Measurements from ENCODE around the gene FOXN3.

FOXN3 gene

GRCh38 chr14:89371585-89372511, 45.2 kb downstream of the FOXN3 start:
- DNase-seq: peak in 1 of 42 donors; percentile 5
- intact Hi-C loops (cut with DNase I): no loop called here

- peak in 1 of 42 donors; percentile 3 for DNase-seq
- intact Hi-C loops (cut with DNase I): no loop called here
These were observed 46.3 kb downstream of the FOXN3 start for GRCh38 chr14:89370781-89371180.

- intact Hi-C loops (cut with DNase I): no loop called here
- peak in 1 of 42 donors; percentile 5 for DNase-seq
These were observed 46.7 kb downstream of the FOXN3 start for GRCh38 chr14:89370381-89370780.

- no peak for DNase-seq
- intact Hi-C loops (cut with DNase I): no loop called here
These were observed 47.4 kb downstream of the FOXN3 start for GRCh38 chr14:89369656-89370055.

- intact Hi-C loops (cut with DNase I): no loop called here
- DNase-seq: no peak
These were observed 48.2 kb downstream of the FOXN3 start for GRCh38 chr14:89368490-89369477.

- DNase-seq: no peak
- intact Hi-C loops (cut with DNase I): no loop called here
These were observed 49.3 kb downstream of the FOXN3 start for GRCh38 chr14:89367779-89368120.

GRCh38 chr14:89366864-89367778, 49.9 kb downstream of the FOXN3 start:
- intact Hi-C loops (cut with DNase I): no loop called here
- DNase-seq: no peak

GRCh38 chr14:89365061-89365801, 51.8 kb downstream of the FOXN3 start:
- intact Hi-C loops (cut with DNase I): no loop called here
- peak in 35 of 42 donors; percentile 25 to 76 (median 53) for DNase-seq

GRCh38 chr14:89364316-89364715, 52.7 kb downstream of the FOXN3 start:
- no peak for DNase-seq
- intact Hi-C loops (cut with DNase I): no loop called here

- no peak for DNase-seq
- intact Hi-C loops (cut with DNase I): no loop called here
These were observed 56.8 kb downstream of the FOXN3 start for GRCh38 chr14:89360277-89360676.

GRCh38 chr14:89359477-89360222, 57.4 kb downstream of the FOXN3 start:
- intact Hi-C loops (cut with DNase I): no loop called here
- peak in 2 of 42 donors; percentile 29 to 60 for DNase-seq

- DNase-seq: no peak
- intact Hi-C loops (cut with DNase I): no loop called here
These were observed 59.3 kb downstream of the FOXN3 start for GRCh38 chr14:89357655-89358297.

GRCh38 chr14:89356927-89357326, 60.1 kb downstream of the FOXN3 start:
- intact Hi-C loops (cut with DNase I): no loop called here

GRCh38 chr14:89356496-89356895, 60.5 kb downstream of the FOXN3 start:
- intact Hi-C loops (cut with DNase I): no loop called here
- no peak for DNase-seq

More at GRCh38 chr14:89356927-89357326, 60.1 kb downstream of the FOXN3 start:
- no peak for DNase-seq

GRCh38 chr14:89353766-89354113, 63.3 kb downstream of the FOXN3 start:
- intact Hi-C loops (cut with DNase I): no loop called here
- no peak for DNase-seq

- intact Hi-C loops (cut with DNase I): no loop called here
- no peak for DNase-seq
These were observed 63.9 kb downstream of the FOXN3 start for GRCh38 chr14:89352976-89353765.
